Measurements from ENCODE around the gene SPTB.

The SPTB gene

DNA sequence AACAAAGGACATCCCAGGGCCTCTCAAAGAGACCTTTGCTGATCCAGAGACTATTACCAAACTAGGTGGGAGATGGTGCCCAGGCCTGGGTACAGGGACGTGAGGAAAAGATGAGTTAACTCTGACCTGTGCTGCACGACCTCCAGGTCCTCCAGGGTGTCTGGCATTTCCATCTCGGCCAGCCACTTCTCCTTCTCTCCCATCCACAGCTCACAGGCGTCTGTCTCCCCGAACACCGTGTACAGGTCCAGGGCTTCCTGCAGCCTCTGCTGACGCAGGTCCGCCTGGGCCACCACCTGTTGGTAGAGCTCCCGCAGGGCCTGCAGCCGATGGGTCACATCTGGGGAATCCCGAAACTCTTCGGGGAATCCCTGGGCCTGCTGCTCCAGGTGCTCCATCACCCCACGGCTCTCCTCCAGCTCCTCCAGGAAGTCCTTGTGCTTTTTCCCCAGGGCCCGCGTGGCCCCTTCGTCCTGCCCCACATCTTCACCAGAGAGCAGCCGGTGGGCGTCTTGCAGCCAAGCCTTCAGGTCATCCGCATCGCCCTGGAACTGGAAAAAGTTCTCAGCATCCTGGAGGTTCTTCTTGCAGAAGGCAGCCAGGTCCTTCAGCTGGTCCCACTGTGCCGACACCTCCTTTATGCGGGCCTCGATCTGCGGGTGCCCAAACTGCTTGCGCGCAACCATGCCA, 86.7 kb downstream of the SPTB start:
- TF ChIP-seq, protein P1, sequence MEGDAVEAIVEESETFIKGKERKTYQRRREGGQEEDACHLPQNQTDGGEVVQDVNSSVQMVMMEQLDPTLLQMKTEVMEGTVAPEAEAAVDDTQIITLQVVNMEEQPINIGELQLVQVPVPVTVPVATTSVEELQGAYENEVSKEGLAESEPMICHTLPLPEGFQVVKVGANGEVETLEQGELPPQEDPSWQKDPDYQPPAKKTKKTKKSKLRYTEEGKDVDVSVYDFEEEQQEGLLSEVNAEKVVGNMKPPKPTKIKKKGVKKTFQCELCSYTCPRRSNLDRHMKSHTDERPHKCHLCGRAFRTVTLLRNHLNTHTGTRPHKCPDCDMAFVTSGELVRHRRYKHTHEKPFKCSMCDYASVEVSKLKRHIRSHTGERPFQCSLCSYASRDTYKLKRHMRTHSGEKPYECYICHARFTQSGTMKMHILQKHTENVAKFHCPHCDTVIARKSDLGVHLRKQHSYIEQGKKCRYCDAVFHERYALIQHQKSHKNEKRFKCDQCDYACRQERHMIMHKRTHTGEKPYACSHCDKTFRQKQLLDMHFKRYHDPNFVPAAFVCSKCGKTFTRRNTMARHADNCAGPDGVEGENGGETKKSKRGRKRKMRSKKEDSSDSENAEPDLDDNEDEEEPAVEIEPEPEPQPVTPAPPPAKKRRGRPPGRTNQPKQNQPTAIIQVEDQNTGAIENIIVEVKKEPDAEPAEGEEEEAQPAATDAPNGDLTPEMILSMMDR (IDR thresholded peaks at IDR 0.05; ENCODE audit: unreplicated experiment in 3 of 3) = no peak
- Mint-ChIP-seq H3K36me3 (ENCODE audit: low read depth) (no peaks in the 10 kb centered on the region), H3K9me3 (no peaks in the 10 kb centered on the region), H3K4me1 (peaks cover 15% of the 10 kb centered on the region), H3K27me3 (ENCODE audit: low read depth) (peaks cover 4% of the 10 kb centered on the region), H3K27ac (no peak overlapping the region), H3K4me3 (no peak overlapping the region)

DNA sequence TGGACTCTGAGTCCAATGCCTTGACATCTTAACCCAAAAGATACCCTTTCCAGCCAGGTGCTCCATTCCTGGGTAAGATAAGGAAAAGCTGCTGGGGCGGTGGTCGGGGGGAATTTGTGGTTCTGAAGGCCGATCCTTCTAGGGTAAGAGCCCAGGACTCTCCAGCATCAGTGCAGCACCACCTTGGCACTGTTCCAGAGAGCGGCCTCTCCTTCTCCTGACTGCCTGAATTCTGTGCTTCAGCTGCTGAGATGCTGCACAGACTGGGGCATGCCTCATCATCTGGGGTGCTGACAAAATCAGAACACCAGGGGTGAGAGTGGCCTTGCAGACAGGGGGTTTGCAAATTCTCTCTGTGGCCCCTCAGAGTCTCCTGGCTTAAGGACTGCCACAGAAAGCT, 87.5 kb downstream of the SPTB start:
- Mint-ChIP-seq H3K36me3 (ENCODE audit: low read depth) (no peaks in the 10 kb centered on the region), H3K4me1 (peaks cover 20% of the 10 kb centered on the region), H3K27me3 (ENCODE audit: low read depth) (peaks cover 4% of the 10 kb centered on the region), H3K4me3 (no peak overlapping the region), H3K27ac (no peak overlapping the region), H3K9me3 (no peaks in the 10 kb centered on the region)
- TF ChIP-seq, protein P1 (IDR thresholded peaks at IDR 0.05; ENCODE audit: unreplicated experiment in 3 of 3) = no peak

DNA sequence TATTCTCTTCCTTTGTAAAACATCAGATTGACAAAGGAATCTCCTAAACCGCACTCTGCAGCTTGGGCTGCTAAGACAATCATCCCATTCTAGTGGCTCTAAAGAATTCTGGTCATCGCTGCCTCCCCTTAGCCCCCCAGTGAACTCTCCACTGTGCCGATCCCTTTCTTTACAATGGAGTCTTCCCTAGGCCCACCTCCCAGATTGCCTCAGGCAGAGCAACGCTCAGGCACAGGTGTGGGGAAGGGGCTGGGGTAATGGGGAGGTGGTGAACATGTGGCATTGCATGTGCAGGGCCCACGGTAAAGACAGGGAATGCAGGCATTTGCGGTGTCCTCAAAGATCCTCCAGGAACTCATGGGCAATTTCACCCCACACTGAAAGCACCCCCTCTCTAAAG, 89.2 kb downstream of the SPTB start:
- peaks cover 4% of the 10 kb centered on the region for H3K27me3 Mint-ChIP-seq (ENCODE audit: low read depth)
- peaks cover 20% of the 10 kb centered on the region for H3K4me1 Mint-ChIP-seq
- H3K9me3 Mint-ChIP-seq = no peaks in the 10 kb centered on the region
- no peak overlapping the region for H3K27ac Mint-ChIP-seq
- no peak overlapping the region for H3K4me3 Mint-ChIP-seq
- TF ChIP-seq, protein P1 (IDR thresholded peaks at IDR 0.05; ENCODE audit: unreplicated experiment in 3 of 3) = no peak
- H3K36me3 Mint-ChIP-seq (ENCODE audit: low read depth) = no peaks in the 10 kb centered on the region

DNA sequence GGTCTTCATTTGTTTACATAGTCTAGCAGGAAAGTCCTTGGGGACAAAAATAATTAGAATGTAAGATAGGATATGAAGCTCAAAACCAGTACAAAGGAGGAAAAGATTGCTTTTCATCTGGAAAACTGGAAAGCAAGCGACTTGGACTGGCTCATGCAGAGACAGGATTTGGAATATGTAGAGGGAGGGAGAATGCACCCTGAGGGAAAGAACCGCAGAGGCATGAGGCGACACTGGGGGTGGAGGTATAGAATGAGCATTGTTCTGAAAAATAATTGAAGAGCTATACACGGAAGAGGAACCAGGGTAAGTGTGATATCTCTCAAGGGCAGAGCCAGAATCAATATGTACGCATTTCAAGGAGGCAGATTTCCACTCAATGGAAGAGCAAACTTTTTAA, 90.0 kb downstream of the SPTB start:
- peaks cover 20% of the 10 kb centered on the region for H3K4me1 Mint-ChIP-seq
- H3K36me3 Mint-ChIP-seq (ENCODE audit: low read depth) = no peaks in the 10 kb centered on the region
- no peak overlapping the region for H3K27ac Mint-ChIP-seq
- H3K4me3 Mint-ChIP-seq = no peak overlapping the region
- TF ChIP-seq, protein P1 (IDR thresholded peaks at IDR 0.05; ENCODE audit: unreplicated experiment in 3 of 3) = no peak
- peaks cover 2% of the 10 kb centered on the region for H3K27me3 Mint-ChIP-seq (ENCODE audit: low read depth)
- H3K9me3 Mint-ChIP-seq = no peaks in the 10 kb centered on the region

DNA sequence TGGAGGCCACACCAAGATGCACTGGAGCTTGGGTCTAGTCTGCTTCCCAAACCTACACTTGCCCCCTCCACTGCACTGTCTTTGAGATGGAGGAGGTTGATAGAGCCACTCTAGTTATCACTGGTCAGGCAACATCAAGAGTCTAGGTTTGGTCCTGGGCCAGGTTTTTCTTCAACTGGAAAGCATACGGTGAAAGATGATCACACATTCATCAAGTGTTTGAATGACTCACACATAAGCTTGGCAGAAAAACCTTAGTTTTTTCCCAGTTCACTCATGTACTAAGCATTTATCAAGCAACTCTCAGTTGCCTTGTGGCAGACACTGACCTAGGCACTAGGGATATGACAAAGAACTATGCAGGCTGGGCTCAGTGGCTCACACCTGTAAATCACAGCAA, 91.0 kb downstream of the SPTB start:
- H3K9me3 Mint-ChIP-seq = no peaks in the 10 kb centered on the region
- no peaks in the 10 kb centered on the region for H3K27me3 Mint-ChIP-seq (ENCODE audit: low read depth)
- H3K4me3 Mint-ChIP-seq = no peak overlapping the region
- TF ChIP-seq, protein P1 (IDR thresholded peaks at IDR 0.05; ENCODE audit: unreplicated experiment in 3 of 3) = no peak
- peaks cover 20% of the 10 kb centered on the region for H3K4me1 Mint-ChIP-seq
- H3K36me3 Mint-ChIP-seq (ENCODE audit: low read depth) = no peaks in the 10 kb centered on the region
- no peak overlapping the region for H3K27ac Mint-ChIP-seq

DNA sequence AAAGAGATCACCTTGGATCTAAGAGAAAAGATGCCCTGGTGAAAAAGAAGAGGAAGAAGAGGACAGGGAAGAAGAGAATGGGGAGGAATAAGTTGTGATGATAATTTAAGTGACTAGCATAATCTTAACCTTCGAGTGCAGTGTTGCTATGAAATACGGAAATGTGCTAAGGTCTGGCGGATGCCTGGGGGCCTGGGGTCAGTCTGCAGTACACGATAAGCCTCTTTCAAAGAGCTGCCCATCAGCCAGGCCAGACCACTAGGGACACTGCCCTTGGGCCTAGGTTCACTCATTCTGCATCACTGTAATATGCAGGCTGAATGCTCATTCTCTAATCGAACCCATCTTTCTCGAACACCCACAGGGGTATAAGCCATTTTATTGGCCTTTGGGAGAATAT, 92.1 kb downstream of the SPTB start:
- Mint-ChIP-seq H3K27me3 (ENCODE audit: low read depth) (no peaks in the 10 kb centered on the region), H3K4me1 (peaks cover 20% of the 10 kb centered on the region), H3K27ac (peak overlapping the region in 1 of 3 experiments; percentile 4), H3K9me3 (no peaks in the 10 kb centered on the region), H3K36me3 (ENCODE audit: low read depth) (no peaks in the 10 kb centered on the region), H3K4me3 (no peak overlapping the region)
- TF ChIP-seq, protein P1 (IDR thresholded peaks at IDR 0.05; ENCODE audit: unreplicated experiment in 3 of 3) = no peak
